ENCODE data around the gene CPN2.

- TF ChIP-seq POLR2AphosphoS5 (IDR thresholded peaks at IDR 0.05; ENCODE audit: low read depth) (no peak), CTCF (conservative IDR thresholded peaks at IDR 0.05; ENCODE audit: low read depth in 2 of 2) (no peak), EZH2phosphoT487 (IDR thresholded peaks at IDR 0.05; ENCODE audit: unreplicated experiment) (no peak), EZH2 (IDR thresholded peaks at IDR 0.05; ENCODE audit: low read depth, unreplicated experiment) (no peak)
Observed at GRCh38 chr3:194312743-194313281, 38.3 kb downstream of the CPN2 start.

Measured in GM23338 (cell line).